ENCODE measurements around the gene CNKSR1.

DNA sequence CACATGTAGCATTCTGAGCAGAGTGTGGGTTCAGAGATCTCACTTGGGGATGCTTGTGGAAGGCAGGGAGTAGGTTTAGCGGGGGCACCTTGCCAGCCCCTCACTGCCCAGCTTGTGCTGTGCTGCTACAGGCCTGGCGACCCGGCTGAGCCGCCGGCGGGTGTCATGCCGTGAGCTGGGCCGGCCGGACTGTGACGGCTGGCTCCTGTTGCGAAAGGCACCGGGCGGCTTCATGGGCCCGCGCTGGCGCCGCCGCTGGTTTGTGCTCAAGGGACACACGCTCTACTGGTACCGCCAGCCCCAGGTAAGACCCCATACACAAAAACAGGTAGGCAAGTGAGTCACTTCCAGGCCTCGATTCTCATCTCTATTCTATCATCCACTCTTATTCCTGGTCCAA is 7.6 kb downstream of the CNKSR1 start:
- TF ChIP-seq, protein P1, sequence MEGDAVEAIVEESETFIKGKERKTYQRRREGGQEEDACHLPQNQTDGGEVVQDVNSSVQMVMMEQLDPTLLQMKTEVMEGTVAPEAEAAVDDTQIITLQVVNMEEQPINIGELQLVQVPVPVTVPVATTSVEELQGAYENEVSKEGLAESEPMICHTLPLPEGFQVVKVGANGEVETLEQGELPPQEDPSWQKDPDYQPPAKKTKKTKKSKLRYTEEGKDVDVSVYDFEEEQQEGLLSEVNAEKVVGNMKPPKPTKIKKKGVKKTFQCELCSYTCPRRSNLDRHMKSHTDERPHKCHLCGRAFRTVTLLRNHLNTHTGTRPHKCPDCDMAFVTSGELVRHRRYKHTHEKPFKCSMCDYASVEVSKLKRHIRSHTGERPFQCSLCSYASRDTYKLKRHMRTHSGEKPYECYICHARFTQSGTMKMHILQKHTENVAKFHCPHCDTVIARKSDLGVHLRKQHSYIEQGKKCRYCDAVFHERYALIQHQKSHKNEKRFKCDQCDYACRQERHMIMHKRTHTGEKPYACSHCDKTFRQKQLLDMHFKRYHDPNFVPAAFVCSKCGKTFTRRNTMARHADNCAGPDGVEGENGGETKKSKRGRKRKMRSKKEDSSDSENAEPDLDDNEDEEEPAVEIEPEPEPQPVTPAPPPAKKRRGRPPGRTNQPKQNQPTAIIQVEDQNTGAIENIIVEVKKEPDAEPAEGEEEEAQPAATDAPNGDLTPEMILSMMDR (IDR thresholded peaks at IDR 0.05) = no peak
- TF ChIP-seq POLR2A (IDR thresholded peaks at IDR 0.05) = no peak
